GM08714 (cell line): ENCODE measurements around the gene HBM.
"Not testable (repeated sequence)": the region's sequence is repeated elsewhere in the genome, so short reads cannot be mapped to it uniquely, and the experiment has no call there.

Experiments used
- H3K4me3 ChIP-seq: fragments of 200-500 bp; sonication (Bioruptor generic); 2 replicates; pipeline ENCODE4 v1.5.1; 2014; ENCODE audit warnings: mild to moderate bottlenecking, low read length, inconsistent platforms
- ZNF274 ChIP-seq: IDR thresholded peaks from 2 replicates; pipeline ENCODE4 v1.6.1; 2012; ENCODE audit warnings: mild to moderate bottlenecking, low read depth, low read length

Gene HBM

GRCh38 chr16:133716-134115 is 32.1 kb upstream of the HBM start:
- no peak for TF ChIP-seq ZNF274
- H3K4me3 ChIP-seq = no peak overlapping the region

GRCh38 chr16:138049-138417 is 27.7 kb upstream of the HBM start:
- H3K4me3 ChIP-seq = peak overlapping the region; percentile 87

DNA sequence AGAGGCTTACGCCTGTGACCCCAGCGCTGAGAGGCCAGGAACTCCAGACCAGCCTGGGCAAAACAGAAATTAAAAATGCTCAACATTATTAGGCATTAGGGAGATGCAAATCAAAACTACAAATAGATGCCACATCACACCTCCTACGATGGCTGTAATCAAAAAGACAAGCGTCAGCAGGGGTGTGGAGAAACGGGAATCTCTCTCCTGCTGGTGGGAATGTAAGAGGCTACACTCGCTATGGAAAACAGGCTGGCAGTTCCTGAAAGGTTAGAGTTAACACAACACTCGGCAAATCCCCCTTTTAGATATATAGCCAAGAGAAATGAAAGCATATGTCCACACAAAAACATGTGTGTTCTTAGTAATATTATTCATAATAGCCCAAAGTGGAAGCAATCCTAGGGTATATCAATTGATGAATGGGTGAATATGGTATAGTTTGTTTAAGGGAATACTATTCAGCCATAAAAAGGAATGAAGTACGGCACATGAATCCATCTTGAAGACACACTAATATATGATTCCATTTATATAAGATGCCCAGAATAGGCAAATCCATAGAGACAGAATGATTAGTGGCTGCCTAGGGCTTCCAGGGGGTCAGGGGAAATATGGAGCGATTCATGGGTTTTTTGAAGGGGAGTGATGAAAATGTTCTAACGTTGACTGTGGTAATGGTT is 25.5 kb upstream of the HBM start:
- TF ChIP-seq ZNF274 = no peak
- no peak overlapping the region for H3K4me3 ChIP-seq

More at GRCh38 chr16:138049-138417, 27.7 kb upstream of the HBM start:
- no peak for TF ChIP-seq ZNF274

- no peak for TF ChIP-seq ZNF274
- no peak overlapping the region for H3K4me3 ChIP-seq
These were observed 23.3 kb upstream of the HBM start for GRCh38 chr16:142405-142967.

GRCh38 chr16:143047-143446 is 22.7 kb upstream of the HBM start:
- TF ChIP-seq ZNF274 = no peak

GRCh38 chr16:143456-143855 is 22.3 kb upstream of the HBM start:
- H3K4me3 ChIP-seq = no peak overlapping the region
- no peak for TF ChIP-seq ZNF274

More at GRCh38 chr16:143047-143446, 22.7 kb upstream of the HBM start:
- no peak overlapping the region for H3K4me3 ChIP-seq

- TF ChIP-seq ZNF274 = no peak
- no peak overlapping the region for H3K4me3 ChIP-seq
These were observed 21.0 kb upstream of the HBM start for GRCh38 chr16:144797-145252.

- no peak overlapping the region for H3K4me3 ChIP-seq
- TF ChIP-seq ZNF274 = no peak
These were observed 19.1 kb upstream of the HBM start for GRCh38 chr16:146646-147045.

- TF ChIP-seq ZNF274 = no peak
- no peak overlapping the region for H3K4me3 ChIP-seq
These were observed 16.6 kb upstream of the HBM start for GRCh38 chr16:149024-149660.

DNA sequence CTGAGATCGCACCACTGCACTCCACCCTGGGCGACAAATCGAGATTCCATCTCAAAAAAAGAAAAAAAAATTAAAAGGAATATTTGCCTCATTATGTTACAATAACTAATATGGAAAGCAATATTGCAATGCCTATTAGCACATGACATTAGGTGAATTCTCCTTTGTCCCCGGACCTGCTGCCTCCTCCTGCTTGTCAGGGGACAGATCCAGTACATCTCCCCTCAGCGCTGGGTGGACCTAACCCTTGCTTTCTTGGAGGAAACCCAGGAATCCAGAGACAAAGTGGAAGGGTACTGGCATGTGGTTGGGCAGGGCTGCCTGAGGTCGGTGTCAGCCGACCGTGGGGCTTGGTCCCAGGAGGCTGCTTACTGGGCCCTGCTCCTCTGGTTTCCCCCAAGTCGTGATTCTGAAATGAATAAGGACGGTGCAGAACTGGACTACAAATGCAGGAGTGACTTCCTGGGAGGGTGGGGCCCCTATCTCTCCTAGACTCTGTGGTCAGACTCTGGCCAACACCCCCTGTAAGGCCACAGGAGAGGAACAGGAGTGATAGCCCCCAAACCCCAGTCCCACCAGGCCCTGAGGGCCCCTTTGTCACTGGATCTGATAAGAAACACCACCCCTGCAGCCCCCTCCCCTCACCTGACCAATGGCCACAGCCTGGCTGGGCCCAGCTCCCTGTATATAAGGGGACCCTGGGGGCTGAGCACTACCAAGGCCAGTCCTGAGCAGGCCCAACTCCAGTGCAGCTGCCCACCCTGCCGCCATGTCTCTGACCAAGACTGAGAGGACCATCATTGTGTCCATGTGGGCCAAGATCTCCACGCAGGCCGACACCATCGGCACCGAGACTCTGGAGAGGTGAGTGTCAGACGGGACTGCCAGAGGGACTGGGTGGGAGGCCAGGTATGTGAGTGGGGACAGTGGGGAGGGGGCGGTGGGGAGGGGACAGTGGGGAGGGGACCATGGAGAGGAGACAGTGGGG is 13.3 kb upstream of the HBM start, which contains the start of gene HBZ:
TSS of gene HBZ (plus strand) at position 504 of the 988 bp plus-strand sequence. CDS start at position 770, 266 bp downstream.
- TF ChIP-seq ZNF274 = no peak
- H3K4me3 ChIP-seq = no peak within 1 kb of the TSS

DNA sequence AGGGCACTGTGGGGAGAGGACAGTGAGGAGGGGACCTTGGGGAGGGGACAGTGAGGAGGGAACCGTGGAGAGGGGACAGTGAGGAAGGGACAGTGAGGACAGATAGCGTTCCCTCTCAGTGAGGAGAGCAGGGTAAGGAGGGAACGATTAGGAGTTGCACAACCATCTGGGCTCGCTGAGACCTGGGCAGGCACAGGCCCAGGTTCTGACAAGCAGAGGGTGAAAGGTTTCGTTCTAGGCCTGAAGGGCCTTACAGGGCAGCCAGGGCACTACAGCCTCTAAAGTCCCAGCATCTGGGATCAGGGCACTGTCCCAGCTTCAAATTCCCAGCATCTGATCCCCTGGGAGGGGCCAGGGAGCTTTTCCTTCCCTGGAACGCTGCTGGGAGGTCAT is 12.7 kb upstream of the HBM start:
- H3K4me3 ChIP-seq = not testable (repeated sequence)

DNA sequence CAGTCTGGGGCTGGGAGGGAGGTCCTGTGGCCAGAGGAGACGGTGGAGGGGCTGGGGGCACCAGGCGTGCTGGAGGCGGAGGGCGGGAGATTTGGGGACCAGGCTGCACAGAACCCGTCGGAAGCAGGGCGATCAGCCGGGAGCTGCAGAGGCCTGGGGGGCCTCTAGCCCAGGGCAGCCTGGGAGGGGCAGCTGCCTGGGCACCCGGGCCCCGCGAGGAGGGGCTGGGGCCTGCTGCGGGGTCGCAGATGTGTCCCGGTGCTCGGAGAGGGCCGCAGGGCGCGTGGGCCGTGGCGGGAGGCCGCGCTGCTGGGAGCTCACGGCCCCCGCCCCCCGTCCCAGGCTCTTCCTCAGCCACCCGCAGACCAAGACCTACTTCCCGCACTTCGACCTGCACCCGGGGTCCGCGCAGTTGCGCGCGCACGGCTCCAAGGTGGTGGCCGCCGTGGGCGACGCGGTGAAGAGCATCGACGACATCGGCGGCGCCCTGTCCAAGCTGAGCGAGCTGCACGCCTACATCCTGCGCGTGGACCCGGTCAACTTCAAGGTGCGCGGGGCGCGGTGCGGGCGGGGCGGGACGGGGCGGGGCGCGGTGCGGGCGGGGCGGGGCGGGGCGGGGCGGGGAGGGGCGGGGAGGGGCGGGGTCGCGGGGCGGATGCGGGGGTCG is 12.1 kb upstream of the HBM start:
- not testable (repeated sequence) for H3K4me3 ChIP-seq

DNA sequence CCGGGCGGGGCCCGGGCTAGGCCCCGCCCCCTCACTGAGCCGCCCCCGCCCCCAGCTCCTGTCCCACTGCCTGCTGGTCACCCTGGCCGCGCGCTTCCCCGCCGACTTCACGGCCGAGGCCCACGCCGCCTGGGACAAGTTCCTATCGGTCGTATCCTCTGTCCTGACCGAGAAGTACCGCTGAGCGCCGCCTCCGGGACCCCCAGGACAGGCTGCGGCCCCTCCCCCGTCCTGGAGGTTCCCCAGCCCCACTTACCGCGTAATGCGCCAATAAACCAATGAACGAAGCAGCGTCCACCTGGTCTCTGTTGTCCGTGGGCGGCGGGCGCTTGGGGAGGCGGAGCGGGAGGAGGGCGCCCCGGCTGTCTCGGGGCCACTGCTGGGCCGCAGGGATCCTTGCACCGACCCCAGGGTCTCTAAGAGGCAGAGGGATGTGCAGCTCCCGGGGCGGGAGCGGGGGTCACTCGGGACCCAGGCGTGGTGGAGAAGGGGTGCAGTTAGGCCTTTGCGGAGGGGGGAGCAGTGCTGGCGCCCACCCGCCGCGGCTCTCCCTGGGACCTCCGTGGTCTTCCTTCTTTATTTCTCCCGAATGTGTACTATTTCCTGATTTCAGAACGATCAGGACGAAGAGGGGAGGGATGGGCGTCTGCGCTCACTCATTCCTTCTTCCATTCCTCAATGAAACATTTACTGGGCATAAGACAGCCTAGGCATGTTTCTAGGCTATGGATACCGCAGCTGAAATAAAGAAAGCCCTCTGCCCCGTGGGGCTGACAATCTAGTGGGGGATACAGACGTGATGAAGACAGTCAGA is 11.4 kb upstream of the HBM start:
- peak overlapping the region; percentile 15; the same call in 1 of the 2 replicates for H3K4me3 ChIP-seq
- no peak for TF ChIP-seq ZNF274
